GM21515 (cell line): ENCODE data around the gene OR2AT4.

Experiments
- ATAC-seq: cut with Tn5 transposase; IDR thresholded peaks from one replicate; pipeline ENCODE4 v1.9.1; 2021; ENCODE audit not compliant: unreplicated experiment

OR2AT4 gene

GRCh38 chr11:75031771-75032549, 64.7 kb downstream of the OR2AT4 start:
- no peak for ATAC-seq
